IPS-18c (cell line): ENCODE data around the gene ACBD3.

Experiments used
- H3K4me3 ChIP-seq: 2 replicates; pipeline ENCODE4 v1.7.0; 2013; ENCODE audit warnings: low read depth, mild to moderate bottlenecking, low read length, moderate library complexity; ENCODE audit not compliant: insufficient read depth
- H3K9me3 ChIP-seq: one replicate; pipeline ENCODE4 v1.6.1; 2013; ENCODE audit warnings: mild to moderate bottlenecking, low read length, moderate library complexity; ENCODE audit not compliant: control insufficient read depth, insufficient read depth

Gene ACBD3

GRCh38 chr1:226186124-226187018 lies at the start of gene ACBD3:
TSS of gene ACBD3 (minus strand) at chr1:226186741. CDS start at chr1:226186675, 66 bp downstream.
- Histone ChIP-seq H3K9me3 (no peaks in the 10 kb centered on the region), H3K4me3 (peak within 1 kb of the TSS; percentile 90)

DNA sequence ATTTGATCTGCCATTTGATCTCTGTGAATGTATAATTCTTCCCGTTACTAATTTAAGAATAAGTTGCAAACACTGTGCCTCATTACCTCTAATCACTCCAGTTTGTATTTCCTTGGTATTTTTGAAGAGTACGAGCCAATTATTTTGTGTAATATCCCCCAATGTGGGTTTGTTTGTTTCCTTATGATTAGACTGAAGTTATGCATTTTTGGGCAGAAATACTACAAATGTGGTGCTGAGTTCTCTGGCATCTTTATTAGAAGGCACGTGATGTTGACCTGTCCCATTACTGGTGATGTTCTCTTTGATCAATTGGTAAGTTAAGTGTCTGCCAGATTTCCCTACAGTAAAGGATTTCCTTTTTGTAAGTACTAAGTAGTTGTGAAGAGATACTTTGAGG lies 47.3 kb upstream of the ACBD3 start:
- no peak overlapping the region for H3K4me3 ChIP-seq
- H3K9me3 ChIP-seq, result no peaks in the 10 kb centered on the region

- H3K9me3 ChIP-seq, result no peaks in the 10 kb centered on the region
- no peak overlapping the region for H3K4me3 ChIP-seq
Measured at GRCh38 chr1:226233293-226233692, 46.8 kb upstream of the ACBD3 start.

GRCh38 chr1:226226601-226227000 lies 40.1 kb upstream of the ACBD3 start:
- Histone ChIP-seq H3K9me3 (peaks cover 3% of the 10 kb centered on the region), H3K4me3 (no peak overlapping the region)

GRCh38 chr1:226223786-226224244 lies 37.3 kb upstream of the ACBD3 start:
- Histone ChIP-seq H3K4me3 (peak overlapping the region; percentile 69), H3K9me3 (peaks cover 3% of the 10 kb centered on the region)

GRCh38 chr1:226223157-226223785 lies 36.7 kb upstream of the ACBD3 start, which contains the start of gene MIXL1:
TSS of gene MIXL1 (plus strand) at chr1:226223664. CDS start at chr1:226223682, 18 bp downstream.
- H3K4me3 ChIP-seq, result peak within 1 kb of the TSS; percentile 69
- H3K9me3 ChIP-seq, result peaks cover 3% of the 10 kb centered on the region

DNA sequence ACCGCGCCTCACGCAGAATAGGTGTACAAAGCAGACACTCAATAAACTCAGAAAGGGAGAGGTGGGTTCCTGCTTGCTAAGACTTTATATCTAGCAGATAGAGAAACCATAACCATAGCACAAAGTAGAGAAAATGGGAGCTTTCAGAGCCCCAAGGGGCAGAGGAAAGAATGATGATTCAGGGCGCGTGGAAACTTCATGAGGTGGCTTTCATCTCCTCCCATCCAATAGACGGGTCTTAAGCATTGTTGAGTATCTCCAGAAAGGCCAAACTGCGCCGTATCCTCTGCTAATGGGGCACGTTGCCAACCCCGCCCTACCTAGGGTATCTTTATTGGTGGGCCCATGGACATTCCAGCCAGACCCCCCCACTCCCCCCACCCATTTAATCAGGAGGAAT lies 36.1 kb upstream of the ACBD3 start:
- Histone ChIP-seq H3K4me3 (peak overlapping the region; percentile 69; the same call in 1 of the 2 replicates), H3K9me3 (peaks cover 3% of the 10 kb centered on the region)

- H3K4me3 ChIP-seq, result no peak overlapping the region
- peaks cover 3% of the 10 kb centered on the region for H3K9me3 ChIP-seq
Measured at GRCh38 chr1:226220473-226221189, 34.1 kb upstream of the ACBD3 start.

DNA sequence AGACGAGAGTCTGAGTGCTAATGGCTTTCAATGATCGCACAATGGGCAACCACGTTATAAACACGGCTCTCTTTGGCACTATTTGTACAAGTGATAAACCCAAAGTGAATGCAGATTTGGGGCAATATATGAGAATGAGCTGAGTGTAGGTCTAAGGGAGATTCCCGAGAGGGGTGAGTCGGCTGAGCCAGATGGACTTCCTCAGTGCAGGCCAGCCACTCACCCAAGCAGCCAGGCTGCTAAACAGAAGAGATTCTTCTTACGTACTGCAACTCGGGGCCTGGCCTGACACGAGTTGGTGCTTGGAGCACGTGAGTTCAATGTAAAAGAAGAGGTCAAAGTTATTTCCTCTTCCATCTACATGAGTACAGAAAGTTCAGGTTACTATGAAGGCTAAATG lies 30.7 kb upstream of the ACBD3 start:
- Histone ChIP-seq H3K9me3 (peaks cover 3% of the 10 kb centered on the region), H3K4me3 (no peak overlapping the region)

- Histone ChIP-seq H3K4me3 (no peak overlapping the region), H3K9me3 (peaks cover 3% of the 10 kb centered on the region)
Measured at GRCh38 chr1:226216056-226216455, 29.5 kb upstream of the ACBD3 start.

GRCh38 chr1:226215239-226215638 lies 28.7 kb upstream of the ACBD3 start:
- Histone ChIP-seq H3K4me3 (no peak overlapping the region), H3K9me3 (peaks cover 3% of the 10 kb centered on the region)

- Histone ChIP-seq H3K9me3 (peaks cover 3% of the 10 kb centered on the region), H3K4me3 (no peak overlapping the region)
Measured at GRCh38 chr1:226212545-226212944, 26.0 kb upstream of the ACBD3 start.

DNA sequence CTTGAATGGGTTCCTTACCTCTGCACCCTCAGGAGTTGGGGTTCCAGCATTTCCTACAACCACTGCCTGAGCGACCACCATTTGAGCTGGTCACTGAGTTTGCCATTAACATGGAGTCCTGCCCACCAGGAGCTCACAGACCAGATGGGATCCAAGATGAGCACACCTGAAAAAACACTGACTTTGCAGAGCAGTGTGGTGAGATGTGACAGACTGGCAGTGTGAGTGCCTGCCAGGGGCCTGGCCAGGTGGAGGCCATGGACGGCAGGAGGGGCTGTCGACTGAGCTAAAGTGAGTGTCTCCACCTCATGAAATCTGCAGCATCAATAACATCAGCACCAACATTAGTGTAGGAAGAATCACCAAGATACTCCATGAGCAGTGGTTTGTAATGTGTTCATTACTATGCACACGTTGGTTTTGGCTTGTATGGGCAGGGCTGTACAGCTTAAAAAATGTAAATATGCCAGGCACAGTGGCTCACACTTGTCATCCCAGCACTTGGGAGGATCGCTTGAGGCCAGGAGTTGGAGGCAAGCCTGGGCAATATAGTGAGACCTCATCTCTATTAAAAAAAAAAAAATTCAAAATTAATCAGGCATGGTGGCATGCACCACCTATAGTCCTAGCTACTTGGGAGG lies 24.8 kb upstream of the ACBD3 start:
- no peak overlapping the region for H3K4me3 ChIP-seq
- peaks cover 3% of the 10 kb centered on the region for H3K9me3 ChIP-seq

GRCh38 chr1:226210571-226211176 lies 24.1 kb upstream of the ACBD3 start:
- H3K9me3 ChIP-seq, result peaks cover 3% of the 10 kb centered on the region
- no peak overlapping the region for H3K4me3 ChIP-seq

DNA sequence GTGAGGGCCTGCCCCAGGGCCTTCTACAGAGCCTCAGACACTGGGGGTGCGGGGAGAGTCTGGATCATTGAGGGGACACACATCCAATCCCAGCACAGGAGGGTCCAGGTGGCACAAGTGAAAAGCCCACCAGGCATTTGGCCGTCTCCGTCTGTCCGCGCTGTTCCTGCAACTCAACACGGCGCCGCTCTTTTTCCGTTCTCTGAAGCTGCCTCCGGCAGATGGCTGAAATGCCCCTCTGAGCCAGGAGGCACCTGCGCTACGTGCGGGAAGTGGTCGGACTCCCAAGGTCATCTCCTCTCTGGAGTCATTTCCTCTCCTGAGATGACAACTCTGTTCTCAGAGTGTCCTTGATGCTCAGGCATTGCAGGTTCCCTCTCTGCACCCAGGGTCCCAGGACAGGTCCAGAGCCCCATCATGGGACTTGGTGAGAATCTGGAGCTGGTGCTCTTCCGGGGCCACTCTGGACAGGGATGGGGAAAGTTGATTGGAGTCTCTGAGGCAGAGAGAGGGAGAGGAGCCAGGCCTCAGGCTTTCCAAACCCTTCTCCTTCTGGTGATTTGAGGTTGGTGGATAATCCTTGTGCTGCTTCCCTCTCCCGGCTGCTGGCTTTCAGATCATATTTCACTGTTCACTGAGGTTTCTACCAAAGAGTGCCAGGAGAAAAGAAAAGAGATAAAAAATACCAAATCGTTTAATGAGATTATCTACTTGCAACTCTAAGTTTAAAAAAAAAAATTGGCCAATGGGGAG lies 22.9 kb upstream of the ACBD3 start:
- Histone ChIP-seq H3K4me3 (no peak overlapping the region), H3K9me3 (peaks cover 3% of the 10 kb centered on the region)

GRCh38 chr1:226207048-226207447 lies 20.5 kb upstream of the ACBD3 start:
- H3K9me3 ChIP-seq, result no peaks in the 10 kb centered on the region
- H3K4me3 ChIP-seq, result no peak overlapping the region
